NCI-H2171 treated with DMSO at 0.1 percent for 48 hours (cell line): ENCODE results near the gene DNAL4.

ENCODE experiments used
- DNase-seq: peaks from one replicate; lab custom pipeline; 2025; lab: John Stamatoyannopoulos, UW

Gene DNAL4

DNA sequence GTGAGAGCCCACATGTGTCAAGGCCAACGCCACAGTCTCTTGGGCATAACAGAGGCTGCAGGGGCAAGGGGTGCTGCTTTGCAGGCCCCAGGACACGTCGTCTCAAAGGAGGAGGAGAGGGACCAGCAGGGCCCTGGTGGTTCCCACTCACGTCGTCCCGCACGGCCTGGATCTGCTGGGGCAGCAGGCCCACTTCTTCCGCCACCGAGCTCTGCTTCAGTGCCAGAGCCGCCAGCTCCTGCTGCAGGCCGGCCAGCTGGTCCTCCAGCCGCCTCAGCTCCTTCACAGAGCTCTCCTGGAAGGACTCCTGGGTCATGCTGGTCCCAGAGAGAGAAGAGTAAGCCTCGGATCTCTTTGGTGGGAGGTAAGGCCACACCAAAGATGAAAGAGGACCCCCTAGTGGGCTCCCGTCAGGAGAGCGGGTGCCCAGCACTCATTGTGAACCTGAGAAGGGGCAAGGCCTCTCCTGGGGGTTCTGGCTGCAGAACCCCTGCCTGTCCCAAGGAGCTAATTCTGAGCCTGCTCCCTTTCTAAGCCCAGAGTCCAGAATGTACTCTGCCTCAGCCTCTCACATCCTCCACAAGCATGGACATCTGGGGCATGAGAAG, 53.7 kb downstream of the DNAL4 start:
- DNase-seq, result no peak

DNA sequence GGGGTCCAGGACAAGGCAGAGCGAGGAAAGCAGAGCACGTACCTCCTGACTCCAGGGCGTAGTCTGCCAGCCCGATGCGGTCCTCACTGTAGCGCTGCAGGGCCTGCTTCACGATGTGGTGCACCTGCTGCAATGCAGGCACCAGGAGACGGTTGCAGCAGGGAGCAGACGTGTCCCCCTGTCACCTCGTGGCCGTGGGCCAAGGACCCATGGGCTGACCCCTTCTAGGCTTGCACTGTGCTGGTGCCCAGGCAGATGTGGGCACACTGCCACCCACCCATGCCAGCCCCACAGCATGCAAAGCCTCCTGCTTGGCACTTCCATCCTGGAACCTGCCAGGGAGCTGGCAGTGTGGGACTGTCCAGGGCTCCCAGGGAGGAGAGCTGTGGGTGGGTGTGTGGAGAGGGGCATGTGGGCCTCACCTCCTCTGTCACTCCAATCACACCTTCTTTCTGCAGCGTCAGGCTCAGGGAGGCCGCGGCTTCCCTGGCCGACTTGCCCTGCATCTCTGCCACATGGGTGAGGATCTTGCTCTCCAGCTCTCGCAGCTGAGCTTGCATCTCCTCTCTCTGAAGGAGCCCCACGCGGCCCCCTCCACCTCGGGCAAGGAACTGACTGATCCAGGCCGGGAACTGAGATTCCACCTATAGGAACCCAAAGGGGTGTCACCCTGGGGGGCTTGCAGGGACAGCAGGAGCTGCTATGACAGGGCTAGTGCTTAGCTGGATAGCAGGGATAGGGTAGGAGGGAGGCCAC, 54.5 kb downstream of the DNAL4 start:
- DNase-seq, result no peak

GRCh38 chr22:38738475-38739070, 55.4 kb downstream of the DNAL4 start:
- no peak for DNase-seq

GRCh38 chr22:38737302-38738060, 56.5 kb downstream of the DNAL4 start:
- no peak for DNase-seq

DNA sequence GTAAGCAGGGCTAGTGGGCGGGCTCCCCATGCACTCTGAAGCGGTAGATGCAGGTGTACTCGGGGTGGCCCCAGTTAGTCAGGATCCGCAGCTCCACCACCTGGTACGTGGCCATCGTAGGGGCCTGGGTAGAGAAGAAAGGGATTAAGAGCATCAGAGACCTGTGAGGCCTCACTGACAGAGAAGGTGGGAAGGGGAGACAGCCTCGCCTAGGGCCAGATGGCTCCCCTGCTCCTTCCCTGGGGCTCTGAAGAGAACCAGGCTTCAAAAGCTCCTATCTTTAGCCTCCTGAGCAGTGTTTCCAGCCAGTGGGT, 57.7 kb downstream of the DNAL4 start:
- peak; percentile 61 for DNase-seq

DNA sequence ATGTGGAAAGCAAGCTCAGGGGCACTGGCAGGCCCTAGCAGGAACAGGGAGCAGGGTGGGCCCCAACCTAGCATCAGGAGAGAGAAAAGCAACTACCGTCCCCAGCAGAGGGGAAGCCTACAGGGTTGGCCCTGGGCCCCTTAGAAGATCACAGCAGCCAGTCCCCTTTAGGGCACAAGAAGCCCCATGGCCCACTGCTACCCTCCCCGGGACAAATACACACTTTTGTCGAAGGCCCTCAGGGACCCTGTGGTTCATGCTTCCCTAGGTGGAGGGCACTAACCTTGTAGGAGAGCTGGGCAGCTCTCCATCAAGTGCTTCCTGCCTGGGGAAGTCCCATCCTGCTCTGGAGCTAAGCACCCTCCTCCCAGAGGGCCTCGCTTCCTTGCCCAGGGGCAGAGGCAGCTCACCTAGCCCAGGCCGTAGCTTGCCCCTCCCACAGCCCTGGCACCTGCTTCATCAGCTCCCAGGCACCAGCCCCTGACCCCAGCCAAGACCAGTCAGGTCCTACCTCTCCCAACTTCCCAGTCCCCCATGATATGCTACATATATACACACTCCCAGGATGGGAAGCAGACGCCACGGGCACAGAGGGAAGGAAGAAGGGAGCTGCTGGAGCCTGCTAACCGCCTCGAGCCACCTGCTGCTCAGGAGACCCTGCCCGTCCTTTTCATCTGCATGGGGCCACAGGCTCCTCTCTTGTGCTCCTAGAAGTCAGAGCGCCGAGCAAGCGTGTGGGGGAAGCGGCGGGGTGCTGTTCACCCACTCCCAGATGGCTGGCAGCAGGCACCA, 58.3 kb downstream of the DNAL4 start:
- no peak for DNase-seq

- DNase-seq, result no peak
Observed at GRCh38 chr22:38735126-38735464, 58.8 kb downstream of the DNAL4 start.

DNA sequence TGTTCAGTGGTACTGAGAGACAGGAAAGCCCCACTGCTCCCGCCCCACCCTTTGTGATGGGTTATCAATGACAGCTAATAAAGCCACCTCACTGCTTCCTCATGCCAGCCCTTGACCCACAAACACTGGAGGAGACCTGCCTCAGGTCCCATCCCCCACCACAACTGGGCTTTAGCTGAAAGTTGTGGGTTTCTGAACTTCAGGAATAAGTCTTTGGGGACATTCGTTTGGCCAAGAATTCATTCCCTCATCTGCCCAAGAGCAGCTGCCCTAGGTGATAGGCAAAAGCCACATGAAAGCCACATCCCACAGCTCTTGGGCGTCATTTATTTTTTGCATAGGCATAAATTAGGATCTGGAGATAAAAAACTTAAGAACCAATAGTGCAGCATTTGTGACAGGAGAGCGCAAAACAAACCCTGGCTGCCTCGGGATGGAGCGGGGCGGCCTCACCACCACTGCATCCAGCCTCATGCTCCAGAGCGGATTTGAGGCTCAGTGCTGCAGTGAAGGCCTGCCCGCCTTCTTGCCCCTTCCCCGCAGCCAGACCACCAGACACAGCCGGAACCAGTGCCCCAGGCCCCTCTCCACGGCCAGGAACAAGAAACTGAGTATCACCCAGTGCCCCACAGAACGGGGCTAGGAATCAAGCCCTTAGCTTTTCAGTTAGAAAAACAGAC, 59.4 kb downstream of the DNAL4 start:
- no peak for DNase-seq

DNA sequence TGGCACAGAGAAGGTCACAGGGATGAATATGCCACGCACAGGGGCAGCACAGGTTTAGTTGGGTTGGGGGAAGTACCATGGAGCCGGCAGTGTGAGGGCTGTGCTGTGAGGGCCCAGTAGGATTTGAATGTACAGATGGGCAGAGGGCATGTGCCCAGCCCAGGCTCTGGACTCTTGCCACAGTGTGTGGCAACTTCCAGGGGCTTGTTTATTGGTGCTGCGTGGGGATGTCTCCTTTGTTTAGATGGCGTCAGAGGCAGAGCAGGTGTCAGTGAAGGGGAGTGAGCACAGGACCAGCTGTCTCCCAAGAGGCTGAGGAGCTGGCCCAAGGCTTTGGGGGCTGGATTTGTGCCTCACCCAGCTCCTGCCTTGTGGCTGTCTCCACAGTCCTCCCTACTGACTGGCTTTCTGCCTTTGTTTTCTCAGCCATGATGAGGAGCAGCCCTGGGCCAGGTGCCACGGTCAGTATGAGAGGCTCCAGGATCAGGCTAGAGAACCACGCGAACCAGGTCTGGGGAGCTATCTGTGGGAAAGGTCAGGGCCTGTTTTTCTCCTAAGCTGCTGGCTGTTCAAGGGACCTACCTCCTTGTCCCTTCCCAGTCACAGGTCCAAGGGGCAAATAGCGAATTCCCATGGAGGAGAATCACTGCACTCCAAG, 60.1 kb downstream of the DNAL4 start:
- DNase-seq, result peak; percentile 89

DNA sequence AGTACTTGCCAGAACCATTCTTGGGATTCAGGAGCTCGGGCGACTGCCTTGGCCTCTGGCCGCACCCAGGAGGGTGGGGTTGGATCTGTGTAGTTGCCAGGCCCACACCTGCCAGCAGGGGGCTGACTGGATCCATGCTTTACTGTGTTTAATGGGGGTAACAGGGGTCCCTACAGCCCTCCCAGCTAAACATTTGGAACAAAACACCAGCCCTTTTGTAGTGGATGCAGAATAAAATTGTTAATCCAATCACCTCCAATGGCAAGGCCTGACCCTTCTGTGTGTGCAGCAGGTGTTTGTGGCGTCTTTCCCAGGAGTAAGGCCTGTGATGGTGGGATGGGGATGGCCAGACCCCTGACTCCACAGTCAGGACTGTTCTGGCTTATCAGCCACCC, 60.6 kb downstream of the DNAL4 start:
- peak; percentile 60 for DNase-seq

DNA sequence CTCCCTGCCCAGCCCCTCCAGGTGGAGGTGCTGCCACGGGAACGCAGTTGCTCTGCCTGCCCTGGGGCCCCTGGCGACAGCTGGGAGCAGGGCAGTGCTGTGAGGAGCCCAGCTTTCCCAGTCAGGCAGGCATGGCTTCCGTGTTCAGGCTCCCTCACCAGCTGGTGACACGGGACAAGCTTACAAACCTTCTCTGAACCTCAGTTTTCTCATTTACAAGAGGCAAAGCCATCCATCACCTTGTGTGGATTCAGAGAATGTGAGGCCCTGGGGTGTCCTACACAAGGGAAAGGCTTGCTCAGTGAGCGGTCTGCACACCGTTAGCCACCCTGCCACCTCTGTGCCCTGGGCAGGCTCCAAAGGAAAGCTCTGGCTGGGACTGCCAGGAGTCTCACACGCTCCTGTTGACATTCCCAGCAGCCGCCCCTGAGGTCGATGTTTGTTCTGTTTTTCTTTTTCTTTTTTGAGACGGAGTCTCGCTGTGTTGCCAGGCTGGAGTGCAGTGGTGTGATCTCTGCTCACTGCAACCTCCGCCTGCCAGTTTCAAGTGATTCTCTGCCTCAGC, 61.6 kb downstream of the DNAL4 start:
- peak; percentile 46 for DNase-seq

DNA sequence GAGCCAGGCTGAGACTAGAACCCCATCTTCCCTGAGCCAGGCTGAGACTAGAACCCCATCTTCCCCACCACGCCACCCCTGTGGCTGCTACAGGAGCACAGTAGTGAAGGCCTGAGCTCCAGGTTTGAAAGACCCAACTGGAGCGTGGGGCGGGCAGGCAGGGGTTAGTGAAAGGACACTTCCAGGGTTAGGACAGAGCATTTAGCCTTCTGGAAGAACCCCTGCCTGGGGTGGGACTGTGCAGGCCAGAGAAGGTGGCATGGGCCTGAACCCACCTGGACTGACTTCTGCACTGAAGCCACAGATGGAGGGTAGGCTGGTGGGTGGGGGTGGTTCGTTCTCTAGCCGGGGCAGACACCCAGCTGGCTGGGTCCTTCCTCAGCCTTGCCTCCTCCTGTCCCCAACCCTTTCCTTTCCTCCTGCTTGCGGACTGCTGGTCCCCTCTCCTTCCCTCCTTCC, 62.2 kb downstream of the DNAL4 start:
- DNase-seq, result no peak

DNA sequence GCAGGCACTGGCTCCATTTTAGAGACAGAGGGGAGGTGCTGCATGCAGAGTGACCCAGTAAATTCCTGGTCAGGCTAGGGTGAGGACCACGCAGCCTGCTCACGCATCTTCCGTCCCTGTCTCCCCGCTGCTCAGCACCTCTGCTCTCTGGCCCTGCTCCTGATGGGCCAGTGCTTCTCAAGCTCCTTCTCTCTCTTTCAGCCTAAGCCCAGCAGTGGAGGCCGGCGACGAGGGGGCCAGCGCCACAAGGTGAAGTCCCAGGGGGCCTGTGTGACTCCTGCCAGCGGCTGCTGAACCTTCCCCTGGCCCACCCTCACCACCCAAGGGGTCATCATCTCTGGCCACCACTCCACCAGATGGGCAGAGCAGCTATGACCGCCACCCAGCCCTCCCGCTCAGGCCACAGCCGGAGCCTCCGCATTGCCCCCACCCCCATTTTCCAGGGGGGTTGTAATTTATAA, 63.5 kb downstream of the DNAL4 start:
- no peak for DNase-seq

- DNase-seq, result no peak
Observed at GRCh38 chr22:38729946-38730345, 64.0 kb downstream of the DNAL4 start.

- DNase-seq, result no peak
Observed at GRCh38 chr22:38728871-38729796, 64.8 kb downstream of the DNAL4 start.
